G401.6 (cell line): ENCODE data around the gene DNASE1.

Source experiments
- FAIRE-seq: peaks from 2 replicates; lab custom pipeline; 2012; peaks lifted over from hg19 to GRCh38; lab: Jason Lieb, UNC

The DNASE1 gene

DNA sequence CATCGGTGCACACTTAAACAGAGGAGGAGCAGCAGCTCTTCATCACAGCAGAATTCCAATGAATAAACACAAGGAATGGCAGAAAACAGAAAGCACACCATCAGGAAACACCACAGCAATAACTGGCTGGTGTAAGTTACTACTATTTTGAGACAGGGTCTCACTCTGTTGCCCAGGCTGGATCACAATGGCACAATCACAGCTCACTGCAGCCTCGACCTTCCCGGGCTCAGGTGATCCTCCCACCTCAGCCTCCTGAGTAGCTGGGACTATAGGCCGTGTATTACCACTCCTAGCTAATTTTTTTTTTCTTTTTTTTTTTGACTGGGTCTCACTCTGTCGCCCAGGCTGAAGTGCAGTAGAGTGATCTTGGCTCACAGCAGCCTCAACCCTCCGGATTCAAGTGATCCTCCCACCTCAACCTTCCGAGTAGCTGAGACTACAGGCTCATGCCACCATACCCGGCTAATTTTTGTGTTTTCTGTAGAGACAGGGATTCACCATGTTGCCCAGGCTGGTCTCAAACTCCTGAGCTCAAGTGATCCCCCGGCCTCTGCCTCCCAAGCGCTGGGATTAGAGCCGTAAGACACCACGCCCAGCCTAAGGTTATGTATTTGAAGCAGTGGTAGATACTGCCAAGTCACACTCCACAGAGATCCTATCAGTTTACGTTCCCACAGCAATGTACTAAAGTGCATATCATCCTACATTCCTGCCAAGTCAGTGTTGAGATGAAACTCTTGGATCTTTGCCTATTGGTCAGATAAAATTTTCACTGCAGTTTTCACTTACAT, 42.1 kb downstream of the DNASE1 start:
- no peak for FAIRE-seq

DNA sequence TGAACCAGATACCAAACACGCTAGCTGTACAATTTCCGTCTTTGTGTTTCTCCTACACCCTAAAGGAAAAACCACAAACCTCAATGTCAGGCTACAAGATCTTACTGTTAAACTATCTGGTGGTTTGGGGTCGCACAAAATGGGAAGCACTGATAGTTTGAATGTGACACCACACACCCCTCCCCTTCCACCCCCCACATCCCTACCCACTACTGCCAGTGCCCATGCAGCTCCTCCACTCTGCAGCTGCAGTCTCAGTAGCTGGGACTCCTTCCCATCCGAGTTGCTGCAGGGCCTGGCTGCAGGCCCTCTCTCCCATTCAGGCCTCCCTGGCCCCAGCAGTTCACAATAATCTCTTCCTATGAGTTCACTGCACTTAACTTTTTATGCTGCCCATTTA, 44.5 kb downstream of the DNASE1 start:
- no peak for FAIRE-seq

- no peak for FAIRE-seq
These were observed 47.0 kb downstream of the DNASE1 start for GRCh38 chr16:3701531-3701930.

GRCh38 chr16:3702082-3702481, 47.6 kb downstream of the DNASE1 start:
- no peak for FAIRE-seq

GRCh38 chr16:3706253-3707012, 51.9 kb downstream of the DNASE1 start:
- FAIRE-seq, result no peak
